ENCODE results near the gene SLC51A.
"Not testable (repeated sequence)": the region's sequence is repeated elsewhere in the genome, so short reads cannot be mapped to it uniquely, and the experiment has no call there.

Gene SLC51A

DNA sequence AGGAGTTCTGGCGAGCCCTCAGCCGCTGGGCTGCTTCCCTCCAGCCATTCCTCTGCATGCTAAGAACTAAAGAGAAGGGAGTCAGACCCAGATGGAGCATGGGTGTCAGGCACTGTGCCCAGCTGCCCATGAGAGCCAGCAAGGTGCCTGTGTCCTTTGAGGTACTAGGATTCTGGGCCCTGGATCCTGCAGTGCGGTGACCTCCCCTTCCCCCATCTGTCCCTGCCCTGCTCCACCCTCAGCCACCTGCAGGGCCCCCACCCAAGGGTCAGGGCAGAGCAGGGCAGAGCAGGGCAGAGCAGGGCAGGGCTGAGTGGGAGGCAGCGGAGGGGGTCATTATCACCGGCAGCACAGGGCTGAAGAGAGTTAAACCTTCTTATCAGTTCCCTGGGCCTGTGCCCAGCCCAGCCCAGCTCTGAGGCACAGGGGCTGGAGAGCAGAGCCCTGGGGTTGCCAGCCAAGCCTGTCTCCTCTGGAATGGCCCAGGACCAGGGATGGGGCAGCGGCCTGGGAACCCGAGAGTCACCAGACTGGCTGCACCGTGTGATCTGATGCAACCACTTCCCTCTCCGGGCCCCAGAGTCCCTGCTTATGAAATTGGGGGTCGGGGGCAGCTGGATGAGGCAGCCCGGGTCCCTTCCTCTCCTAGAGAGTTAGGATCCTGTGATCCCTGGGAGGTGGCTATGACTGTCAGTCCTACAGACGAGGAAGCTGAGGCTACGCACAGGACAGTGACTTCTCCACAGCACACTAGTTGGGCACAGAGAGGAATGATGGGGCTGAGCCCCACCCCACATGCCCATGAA is 22.4 kb upstream of the SLC51A start:
- DNase-seq, result no peak

DNA sequence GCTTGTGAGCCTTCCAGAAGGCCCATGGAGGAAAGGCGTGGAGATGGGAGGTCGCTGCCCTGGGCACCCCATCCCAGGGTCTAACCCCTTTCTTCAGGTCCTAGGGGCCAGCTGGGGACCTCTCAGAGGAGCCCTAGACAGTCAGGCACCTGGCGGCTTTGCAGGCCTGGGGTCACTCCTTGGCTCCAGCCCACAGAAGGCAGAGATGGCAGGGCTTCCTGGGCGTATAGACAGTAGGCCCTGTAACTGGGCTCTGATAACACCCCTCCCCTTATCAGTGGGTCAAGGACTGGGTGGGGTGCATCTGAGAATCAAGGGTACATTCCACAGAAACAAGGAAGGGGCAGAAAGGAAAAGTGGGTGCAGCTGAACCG is 21.8 kb upstream of the SLC51A start:
- DNase-seq, result no peak

- DNase-seq, result no peak
Measured at GRCh38 chr3:196195664-196196265, 20.6 kb upstream of the SLC51A start.

DNA sequence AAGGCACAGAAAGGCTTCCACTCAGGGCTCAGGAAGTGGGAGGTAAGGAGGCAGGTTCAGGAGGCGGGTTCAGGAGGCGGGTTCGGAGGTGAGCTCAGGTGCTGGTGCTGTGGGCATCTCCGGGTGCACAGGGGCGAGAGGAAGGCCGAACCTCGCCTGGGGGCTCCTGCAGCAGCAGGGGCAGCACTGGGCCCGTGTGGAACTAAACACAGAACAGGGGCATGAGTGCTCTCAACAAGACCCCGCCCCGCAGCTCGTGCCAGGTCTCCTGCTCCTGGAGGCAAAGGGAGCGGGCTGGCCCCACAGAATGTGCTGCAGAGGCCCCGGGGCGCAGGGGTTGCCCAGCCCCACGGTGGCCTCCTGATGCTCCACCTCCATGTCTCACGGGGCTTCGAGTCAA is 18.8 kb upstream of the SLC51A start:
- no peak for DNase-seq

GRCh38 chr3:196198081-196198675 is 18.2 kb upstream of the SLC51A start:
- no peak for DNase-seq

- no peak for DNase-seq
Measured at GRCh38 chr3:196198771-196199753, 17.3 kb upstream of the SLC51A start.

DNA sequence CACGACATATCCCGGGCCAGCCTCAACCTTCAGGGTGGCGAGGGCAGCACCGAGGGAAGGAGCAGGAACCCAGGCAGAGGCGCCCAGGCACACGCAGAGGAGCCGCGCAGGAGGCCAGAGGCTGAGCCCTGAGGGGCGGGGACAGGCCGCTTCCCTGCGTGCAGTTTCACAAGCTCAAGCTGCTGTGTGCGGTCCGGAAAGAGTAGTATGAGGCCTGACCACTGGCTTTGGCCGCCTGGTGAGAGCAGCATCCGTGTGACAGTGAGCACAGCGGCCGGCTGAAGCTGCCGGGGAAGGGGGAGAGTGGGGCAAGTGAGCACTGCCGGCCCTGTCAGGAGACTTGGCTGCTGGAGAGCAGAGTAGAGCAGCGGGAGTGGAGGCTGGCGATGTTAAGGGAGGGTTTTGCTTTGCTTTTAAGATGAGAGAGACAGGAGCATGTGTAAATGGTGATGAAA is 13.8 kb upstream of the SLC51A start:
- DNase-seq, result no peak

- DNase-seq, result no peak
Measured at GRCh38 chr3:196203846-196204245, 12.5 kb upstream of the SLC51A start.

- DNase-seq, result not testable (repeated sequence)
Measured at GRCh38 chr3:196205442-196206205, 10.7 kb upstream of the SLC51A start.

DNA sequence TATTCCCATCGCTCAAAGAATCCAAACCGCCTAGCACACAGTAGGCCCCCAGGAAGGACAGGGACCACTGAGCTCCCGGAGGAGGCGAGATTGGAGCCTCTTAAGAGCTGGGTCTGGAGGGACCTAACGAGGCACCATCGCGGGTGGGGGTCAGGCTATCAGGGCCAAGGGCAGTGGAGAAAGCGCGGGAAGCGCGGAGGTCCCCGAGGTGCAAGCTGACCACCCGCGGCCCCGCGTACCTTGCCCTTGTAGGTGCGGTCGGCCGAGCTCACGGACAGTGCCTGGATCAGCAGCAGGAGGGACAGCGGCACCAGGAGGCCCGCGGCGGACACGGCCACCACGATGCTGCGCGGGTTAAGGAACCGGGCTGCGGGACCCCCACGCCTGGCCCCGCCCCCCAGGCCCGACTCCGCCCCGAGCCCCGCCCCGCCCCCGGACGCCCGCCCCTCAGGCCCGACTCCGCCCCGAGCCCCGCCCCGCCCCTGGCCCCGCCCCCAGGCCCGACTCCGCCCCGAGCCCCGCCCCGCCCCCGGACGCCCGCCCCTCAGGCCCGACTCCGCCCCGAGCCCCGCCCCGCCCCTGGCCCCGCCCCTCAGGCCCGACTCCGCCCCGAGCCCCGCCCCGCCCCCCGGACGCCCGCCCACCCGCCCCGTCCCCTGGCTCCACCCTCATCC is 9.0 kb upstream of the SLC51A start:
- DNase-seq, result peak; percentile 30

DNA sequence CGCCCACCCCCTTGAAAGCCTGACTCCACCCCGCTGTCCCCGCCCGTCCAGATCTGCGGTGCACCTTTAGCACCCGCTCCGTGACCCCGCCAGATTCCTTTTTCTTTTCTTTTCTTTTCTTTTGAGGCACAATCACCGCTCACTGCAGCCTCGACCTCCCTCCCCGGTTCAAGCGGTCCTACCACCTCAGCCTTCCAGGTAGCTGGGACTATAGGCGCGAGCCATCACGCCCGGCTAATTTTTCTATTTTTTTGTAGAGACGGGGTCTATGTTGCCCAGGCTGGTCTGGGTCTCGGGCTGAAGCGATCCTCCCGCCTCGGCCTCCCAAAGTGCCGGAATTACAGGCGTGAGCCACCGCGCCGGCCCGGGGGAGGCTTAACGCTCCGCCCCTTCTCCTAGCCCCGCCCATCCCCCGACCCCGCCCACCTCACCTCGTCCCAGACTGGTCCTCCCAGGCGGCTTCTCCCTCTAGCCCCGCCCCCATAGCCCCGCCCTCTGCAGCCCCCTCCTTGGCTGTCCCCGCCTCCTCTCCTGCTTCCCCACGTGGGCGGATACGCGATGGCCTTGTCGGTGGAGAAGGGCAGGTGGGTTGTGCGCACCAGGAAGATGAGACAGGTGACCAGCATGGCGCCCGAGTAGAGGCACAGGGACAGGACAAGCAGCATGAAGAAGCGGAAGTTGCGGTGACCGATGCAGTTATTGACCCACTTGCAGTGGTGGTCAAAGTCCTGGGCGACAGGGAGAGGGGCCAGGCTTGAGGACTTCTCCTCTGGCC is 8.3 kb upstream of the SLC51A start:
- peak; percentile 79 for DNase-seq

DNA sequence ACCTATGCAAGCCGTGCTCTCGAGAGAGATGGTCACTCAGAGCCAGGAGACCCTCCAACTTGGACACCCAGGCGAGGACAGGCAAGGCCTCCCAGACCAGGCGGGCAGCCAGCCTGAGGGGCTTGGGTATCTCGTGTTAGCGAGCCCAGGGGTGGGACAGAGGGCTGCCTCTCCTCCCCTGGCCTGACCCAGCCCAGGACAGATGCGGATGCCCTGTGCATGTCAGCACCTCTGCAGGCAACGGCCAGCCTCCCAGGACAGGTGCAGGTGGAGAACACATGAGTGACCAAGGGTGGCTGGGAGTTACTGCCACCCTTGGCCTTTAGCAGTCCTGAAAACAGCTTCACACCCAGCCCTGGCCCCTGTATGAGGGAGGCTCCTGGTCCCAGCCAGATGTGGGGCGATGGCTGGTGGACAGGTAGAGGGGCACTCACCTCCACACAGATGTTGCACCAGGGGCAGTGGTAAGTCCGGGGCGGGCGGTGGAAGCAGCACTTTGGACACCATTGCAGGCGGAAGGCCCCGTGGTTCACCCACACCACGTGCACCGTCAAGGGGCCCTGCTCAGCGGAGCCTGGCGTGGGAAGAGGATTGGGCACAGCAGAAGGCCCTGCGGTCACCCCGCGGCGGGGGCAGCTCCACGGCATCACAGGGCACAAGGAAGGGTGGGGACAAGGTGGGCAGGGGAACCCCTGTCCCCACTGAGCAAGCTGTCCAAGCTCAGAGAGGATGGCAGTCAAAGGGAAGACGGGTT is 7.2 kb upstream of the SLC51A start:
- no peak for DNase-seq

DNA sequence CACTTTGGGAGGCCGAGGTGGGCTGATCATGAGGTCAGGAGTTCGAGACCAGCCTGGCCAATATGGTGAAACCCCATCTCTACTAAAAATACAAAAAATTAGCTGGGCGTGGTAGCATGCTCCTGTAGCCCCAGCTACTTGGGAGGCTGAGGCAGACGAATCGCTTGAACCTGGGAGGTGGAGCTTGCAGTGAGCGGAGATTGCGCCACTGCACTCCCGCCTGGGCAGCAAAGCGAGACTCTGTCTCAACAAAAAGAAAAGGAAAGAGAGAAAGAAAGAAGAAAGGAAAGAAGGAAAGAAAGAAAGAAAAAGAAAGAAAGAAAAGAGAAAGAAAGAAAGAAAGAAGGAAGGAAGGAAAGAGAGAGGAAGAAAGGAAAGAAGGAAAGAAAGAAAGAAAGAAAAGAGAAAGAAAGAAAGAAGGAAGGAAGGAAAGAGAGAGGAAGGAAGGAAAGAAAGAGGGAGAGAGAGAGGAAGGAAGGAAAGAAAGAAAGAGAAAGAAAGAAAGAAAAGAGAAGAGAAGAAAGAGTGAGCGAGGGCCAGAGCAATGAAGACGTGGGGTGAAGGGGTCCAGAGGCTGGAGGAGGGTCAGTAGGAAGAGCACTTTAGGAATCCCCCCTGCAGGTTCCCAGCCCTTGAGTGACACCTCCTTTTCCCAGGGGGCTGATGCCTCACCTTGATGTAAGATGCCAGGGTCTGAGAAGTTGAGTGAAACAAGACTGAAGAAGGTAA is 6.2 kb upstream of the SLC51A start:
- not testable (repeated sequence) for DNase-seq

- DNase-seq, result no peak
Measured at GRCh38 chr3:196210673-196211556, 5.4 kb upstream of the SLC51A start, which contains the start of gene ZDHHC19. Gene ZDHHC19 (minus strand): TSS chr3:196211400. CDS start chr3:196211315, 85 bp downstream.

DNA sequence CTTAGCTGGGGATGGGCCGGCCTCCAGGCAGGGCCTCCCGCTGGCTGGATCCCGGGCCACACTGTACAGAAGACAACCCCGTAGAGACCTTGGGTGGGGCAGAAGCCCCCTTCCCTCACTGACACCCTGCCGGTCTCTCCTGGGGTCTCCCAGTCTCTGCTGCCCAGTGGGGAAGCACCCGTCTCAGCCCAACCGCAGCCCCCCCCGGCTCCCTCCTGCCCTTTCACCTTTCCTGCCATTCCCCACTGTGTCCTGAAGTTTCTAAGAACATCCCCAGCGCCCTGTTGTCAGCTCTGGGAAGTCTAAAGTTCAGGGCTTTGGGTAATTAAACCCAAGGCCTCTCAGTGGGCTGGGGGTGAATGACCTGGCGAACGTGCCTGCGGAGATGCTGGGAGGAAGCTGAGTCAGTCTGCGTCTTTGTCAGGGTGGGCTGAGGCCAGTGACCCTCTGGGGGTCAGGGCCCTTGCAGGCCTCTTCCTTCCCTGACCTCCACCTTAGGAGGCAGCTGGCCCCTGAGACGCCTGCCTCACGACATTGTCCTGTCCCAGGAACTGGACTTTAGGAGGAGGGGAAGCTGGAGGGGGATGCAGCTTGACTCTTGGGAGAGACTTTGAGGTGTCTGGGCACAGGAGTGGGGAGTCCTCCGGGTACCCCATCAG is 1.4 kb upstream of the SLC51A start:
- no peak for DNase-seq

- DNase-seq, result no peak
Measured at GRCh38 chr3:196215493-196216020, 777 bp upstream of the SLC51A start.

- no peak for DNase-seq
Measured at GRCh38 chr3:196216681-196217211, 412 bp downstream of the SLC51A start.

Measured in CD4-positive, alpha-beta T cell treated with Interleukin-17A for 4 hours (primary cell).